ENCODE results near the gene AHI1. TPM values are rescaled to one million over a fixed set of nuclear protein-coding genes. Genes with fewer than 3 reads are reported as not detected.

AHI1 gene
- total and polyA plus RNA-seq, 10 of the 15 experiments (the other 5 are each of a cell fraction or from before 2014, with no cell fraction given) = 3.2 to 9.5 (median 4.6) TPM

DNA sequence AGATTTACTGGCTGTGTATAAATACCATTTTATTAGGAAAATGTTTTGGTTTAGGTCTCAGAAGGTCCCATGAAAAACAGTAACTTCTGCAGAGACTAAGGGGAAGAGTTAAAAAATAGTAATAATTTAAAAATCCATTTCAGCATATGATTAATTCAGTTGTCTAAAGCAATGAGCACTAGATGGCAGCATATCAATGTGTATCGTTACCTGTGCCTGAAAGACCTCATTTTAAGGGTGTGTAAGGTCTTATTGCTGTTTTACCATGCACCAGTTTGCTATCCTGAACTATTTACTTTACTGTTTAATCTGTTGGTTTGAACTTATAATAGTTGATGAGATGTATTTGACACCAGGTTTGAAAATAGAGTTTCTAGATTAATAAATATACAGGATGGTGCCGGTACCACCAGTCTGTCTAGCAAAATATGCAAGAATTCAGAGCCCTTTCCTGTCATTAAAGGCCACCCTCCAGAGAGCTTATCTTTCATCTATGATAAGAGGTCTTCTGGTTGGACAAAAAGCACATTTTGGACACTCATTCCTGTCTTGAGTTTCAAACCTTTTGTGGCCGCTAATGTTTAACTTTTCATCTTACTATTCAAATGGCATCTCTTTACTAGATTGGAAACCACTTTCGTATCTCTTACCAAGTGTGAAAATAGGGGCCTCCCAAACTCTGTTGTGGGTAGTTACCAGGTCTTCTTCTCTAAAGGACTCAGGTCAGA lies 8.9 kb upstream of the AHI1 start (continued):
- TF ChIP-seq, protein P1, sequence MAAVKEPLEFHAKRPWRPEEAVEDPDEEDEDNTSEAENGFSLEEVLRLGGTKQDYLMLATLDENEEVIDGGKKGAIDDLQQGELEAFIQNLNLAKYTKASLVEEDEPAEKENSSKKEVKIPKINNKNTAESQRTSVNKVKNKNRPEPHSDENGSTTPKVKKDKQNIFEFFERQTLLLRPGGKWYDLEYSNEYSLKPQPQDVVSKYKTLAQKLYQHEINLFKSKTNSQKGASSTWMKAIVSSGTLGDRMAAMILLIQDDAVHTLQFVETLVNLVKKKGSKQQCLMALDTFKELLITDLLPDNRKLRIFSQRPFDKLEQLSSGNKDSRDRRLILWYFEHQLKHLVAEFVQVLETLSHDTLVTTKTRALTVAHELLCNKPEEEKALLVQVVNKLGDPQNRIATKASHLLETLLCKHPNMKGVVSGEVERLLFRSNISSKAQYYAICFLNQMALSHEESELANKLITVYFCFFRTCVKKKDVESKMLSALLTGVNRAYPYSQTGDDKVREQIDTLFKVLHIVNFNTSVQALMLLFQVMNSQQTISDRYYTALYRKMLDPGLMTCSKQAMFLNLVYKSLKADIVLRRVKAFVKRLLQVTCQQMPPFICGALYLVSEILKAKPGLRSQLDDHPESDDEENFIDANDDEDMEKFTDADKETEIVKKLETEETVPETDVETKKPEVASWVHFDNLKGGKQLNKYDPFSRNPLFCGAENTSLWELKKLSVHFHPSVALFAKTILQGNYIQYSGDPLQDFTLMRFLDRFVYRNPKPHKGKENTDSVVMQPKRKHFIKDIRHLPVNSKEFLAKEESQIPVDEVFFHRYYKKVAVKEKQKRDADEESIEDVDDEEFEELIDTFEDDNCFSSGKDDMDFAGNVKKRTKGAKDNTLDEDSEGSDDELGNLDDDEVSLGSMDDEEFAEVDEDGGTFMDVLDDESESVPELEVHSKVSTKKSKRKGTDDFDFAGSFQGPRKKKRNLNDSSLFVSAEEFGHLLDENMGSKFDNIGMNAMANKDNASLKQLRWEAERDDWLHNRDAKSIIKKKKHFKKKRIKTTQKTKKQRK (IDR thresholded peaks at IDR 0.05; ENCODE audit: low read depth, low read length) = no peak
- TF ChIP-seq MTA3 (IDR thresholded peaks at IDR 0.05; ENCODE audit: borderline replicate concordance, low read length) (no peak), RB1 (IDR thresholded peaks at IDR 0.05; ENCODE audit: borderline replicate concordance) (peak; percentile 36; the same call in 1 of the 2 replicates), LARP7 (IDR thresholded peaks at IDR 0.05) (no peak), POLR2AphosphoS5 (IDR thresholded peaks at IDR 0.05; ENCODE audit: low read length) (no peak), EP300 (IDR thresholded peaks at IDR 0.05; ENCODE audit: borderline replicate concordance in 1 of 2, control insufficient read depth in 1 of 2, low read depth in 2 of 2, low read length in 2 of 2) (no peak), NFXL1 (IDR thresholded peaks at IDR 0.05; ENCODE audit: borderline replicate concordance) (no peak), RUNX3 (IDR thresholded peaks at IDR 0.05; ENCODE audit: low read length) (peak; percentile 50), RBBP5 (conservative IDR thresholded peaks at IDR 0.05) (no peak), CREM (IDR thresholded peaks at IDR 0.05; ENCODE audit: low read depth) (no peak), POLR2A (IDR thresholded peaks at IDR 0.05; ENCODE audit: low read depth, low read length) (no peak), NFIC (IDR thresholded peaks at IDR 0.05; ENCODE audit: low read depth, low read length) (no peak), CHD2 (IDR thresholded peaks at IDR 0.05; ENCODE audit: borderline replicate concordance, low read depth, low read length) (no peak), NR2C2 (IDR thresholded peaks at IDR 0.05; ENCODE audit: borderline replicate concordance, control insufficient read depth, insufficient read length, low read depth) (no peak), NR2C1 (IDR thresholded peaks at IDR 0.05) (no peak)
- TF ChIP-seq, protein P2, sequence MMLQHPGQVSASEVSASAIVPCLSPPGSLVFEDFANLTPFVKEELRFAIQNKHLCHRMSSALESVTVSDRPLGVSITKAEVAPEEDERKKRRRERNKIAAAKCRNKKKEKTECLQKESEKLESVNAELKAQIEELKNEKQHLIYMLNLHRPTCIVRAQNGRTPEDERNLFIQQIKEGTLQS (IDR thresholded peaks at IDR 0.05; ENCODE audit: borderline replicate concordance, extremely low read depth, low read depth, low read length) = no peak
- TF ChIP-seq, protein P3, sequence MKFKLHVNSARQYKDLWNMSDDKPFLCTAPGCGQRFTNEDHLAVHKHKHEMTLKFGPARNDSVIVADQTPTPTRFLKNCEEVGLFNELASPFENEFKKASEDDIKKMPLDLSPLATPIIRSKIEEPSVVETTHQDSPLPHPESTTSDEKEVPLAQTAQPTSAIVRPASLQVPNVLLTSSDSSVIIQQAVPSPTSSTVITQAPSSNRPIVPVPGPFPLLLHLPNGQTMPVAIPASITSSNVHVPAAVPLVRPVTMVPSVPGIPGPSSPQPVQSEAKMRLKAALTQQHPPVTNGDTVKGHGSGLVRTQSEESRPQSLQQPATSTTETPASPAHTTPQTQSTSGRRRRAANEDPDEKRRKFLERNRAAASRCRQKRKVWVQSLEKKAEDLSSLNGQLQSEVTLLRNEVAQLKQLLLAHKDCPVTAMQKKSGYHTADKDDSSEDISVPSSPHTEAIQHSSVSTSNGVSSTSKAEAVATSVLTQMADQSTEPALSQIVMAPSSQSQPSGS (IDR thresholded peaks at IDR 0.05; ENCODE audit: low read length) = no peak
- TF ChIP-seq, protein P4, sequence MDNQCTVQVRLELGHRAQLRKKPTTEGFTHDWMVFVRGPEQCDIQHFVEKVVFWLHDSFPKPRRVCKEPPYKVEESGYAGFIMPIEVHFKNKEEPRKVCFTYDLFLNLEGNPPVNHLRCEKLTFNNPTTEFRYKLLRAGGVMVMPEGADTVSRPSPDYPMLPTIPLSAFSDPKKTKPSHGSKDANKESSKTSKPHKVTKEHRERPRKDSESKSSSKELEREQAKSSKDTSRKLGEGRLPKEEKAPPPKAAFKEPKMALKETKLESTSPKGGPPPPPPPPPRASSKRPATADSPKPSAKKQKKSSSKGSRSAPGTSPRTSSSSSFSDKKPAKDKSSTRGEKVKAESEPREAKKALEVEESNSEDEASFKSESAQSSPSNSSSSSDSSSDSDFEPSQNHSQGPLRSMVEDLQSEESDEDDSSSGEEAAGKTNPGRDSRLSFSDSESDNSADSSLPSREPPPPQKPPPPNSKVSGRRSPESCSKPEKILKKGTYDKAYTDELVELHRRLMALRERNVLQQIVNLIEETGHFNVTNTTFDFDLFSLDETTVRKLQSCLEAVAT (IDR thresholded peaks at IDR 0.05) = no peak
- TF ChIP-seq, protein P5, sequence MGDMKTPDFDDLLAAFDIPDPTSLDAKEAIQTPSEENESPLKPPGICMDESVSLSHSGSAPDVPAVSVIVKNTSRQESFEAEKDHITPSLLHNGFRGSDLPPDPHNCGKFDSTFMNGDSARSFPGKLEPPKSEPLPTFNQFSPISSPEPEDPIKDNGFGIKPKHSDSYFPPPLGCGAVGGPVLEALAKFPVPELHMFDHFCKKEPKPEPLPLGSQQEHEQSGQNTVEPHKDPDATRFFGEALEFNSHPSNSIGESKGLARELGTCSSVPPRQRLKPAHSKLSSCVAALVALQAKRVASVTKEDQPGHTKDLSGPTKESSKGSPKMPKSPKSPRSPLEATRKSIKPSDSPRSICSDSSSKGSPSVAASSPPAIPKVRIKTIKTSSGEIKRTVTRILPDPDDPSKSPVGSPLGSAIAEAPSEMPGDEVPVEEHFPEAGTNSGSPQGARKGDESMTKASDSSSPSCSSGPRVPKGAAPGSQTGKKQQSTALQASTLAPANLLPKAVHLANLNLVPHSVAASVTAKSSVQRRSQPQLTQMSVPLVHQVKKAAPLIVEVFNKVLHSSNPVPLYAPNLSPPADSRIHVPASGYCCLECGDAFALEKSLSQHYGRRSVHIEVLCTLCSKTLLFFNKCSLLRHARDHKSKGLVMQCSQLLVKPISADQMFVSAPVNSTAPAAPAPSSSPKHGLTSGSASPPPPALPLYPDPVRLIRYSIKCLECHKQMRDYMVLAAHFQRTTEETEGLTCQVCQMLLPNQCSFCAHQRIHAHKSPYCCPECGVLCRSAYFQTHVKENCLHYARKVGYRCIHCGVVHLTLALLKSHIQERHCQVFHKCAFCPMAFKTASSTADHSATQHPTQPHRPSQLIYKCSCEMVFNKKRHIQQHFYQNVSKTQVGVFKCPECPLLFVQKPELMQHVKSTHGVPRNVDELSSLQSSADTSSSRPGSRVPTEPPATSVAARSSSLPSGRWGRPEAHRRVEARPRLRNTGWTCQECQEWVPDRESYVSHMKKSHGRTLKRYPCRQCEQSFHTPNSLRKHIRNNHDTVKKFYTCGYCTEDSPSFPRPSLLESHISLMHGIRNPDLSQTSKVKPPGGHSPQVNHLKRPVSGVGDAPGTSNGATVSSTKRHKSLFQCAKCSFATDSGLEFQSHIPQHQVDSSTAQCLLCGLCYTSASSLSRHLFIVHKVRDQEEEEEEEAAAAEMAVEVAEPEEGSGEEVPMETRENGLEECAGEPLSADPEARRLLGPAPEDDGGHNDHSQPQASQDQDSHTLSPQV (IDR thresholded peaks at IDR 0.05) = no peak

Measured in GM12878 (cell line).